Stimulated activated naive B cell treated with anti-CD40 and anti-IgM and Interleukin-4, amounts not matched to agents 10 μg/mL and 1 μg/mL and 100 μg/mL, for 72 hours (primary cell): ENCODE results near the gene KATNA1.

ENCODE experiments used
- ATAC-seq, 2 donors: fragments of 150-1000 bp; cut with Tn5 transposase; replicated peaks; 2 replicates each; pipeline ENCODE4 v1.10.0; 2021; ENCODE audit warnings: moderate library complexity in 1 of 2
- DNase-seq: peaks from one replicate; pipeline ENCODE4 v3.0.0; 2021
- H3K27ac Mint-ChIP-seq: one replicate; pipeline ENCODE4 v1.8.0; 2022; ENCODE audit warnings: mild to moderate bottlenecking, mixed read lengths
- H3K27me3 Mint-ChIP-seq, 2 donors: one replicate each; pipeline ENCODE4 v1.8.0; 2022; ENCODE audit warnings: mixed read lengths in 2 of 2
- H3K36me3 Mint-ChIP-seq, 2 donors: one replicate each; pipeline ENCODE4 v1.8.0; 2022; ENCODE audit warnings: mixed read lengths in 2 of 2, mild to moderate bottlenecking in 1 of 2
- H3K4me1 Mint-ChIP-seq, 2 donors: one replicate each; pipeline ENCODE4 v1.8.0; 2022; ENCODE audit warnings: mixed read lengths in 2 of 2, mild to moderate bottlenecking in 1 of 2
- H3K4me3 Mint-ChIP-seq, 2 donors: one replicate each; pipeline ENCODE4 v1.8.0; 2022; ENCODE audit warnings: mild to moderate bottlenecking in 2 of 2, mixed read lengths in 2 of 2, moderate library complexity in 1 of 2
- H3K9me3 Mint-ChIP-seq, 2 donors: one replicate each; pipeline ENCODE4 v1.8.0; 2022; ENCODE audit warnings: mixed read lengths in 2 of 2, mild to moderate bottlenecking in 1 of 2

Gene KATNA1

GRCh38 chr6:149580880-149581279 lies 67.6 kb downstream of the KATNA1 start:
- no peak overlapping the region for H3K27ac Mint-ChIP-seq
- H3K4me3 Mint-ChIP-seq: no peak overlapping the region
- no peaks in the 10 kb centered on the region for H3K27me3 Mint-ChIP-seq
- H3K36me3 Mint-ChIP-seq: peaks cover 12 to 48% of the 10 kb centered on the region in 2 donors
- no peaks in the 10 kb centered on the region for H3K4me1 Mint-ChIP-seq
- DNase-seq (no peak), ATAC-seq (no peak)
- no peaks in the 10 kb centered on the region for H3K9me3 Mint-ChIP-seq

GRCh38 chr6:149567945-149568585 lies 80.4 kb downstream of the KATNA1 start:
- Mint-ChIP-seq H3K36me3 (peaks cover 0 to 2% of the 10 kb centered on the region in 2 donors), H3K4me1 (peaks cover 8 to 11% of the 10 kb centered on the region in 2 donors), H3K27ac (peak overlapping the region; percentile 20), H3K4me3 (peak overlapping the region; percentile 36 to 44), H3K9me3 (no peaks in the 10 kb centered on the region), H3K27me3 (no peaks in the 10 kb centered on the region)
- ATAC-seq (no peak), DNase-seq (no peak)

- ATAC-seq: no peak
- Mint-ChIP-seq H3K9me3 (no peaks in the 10 kb centered on the region), H3K4me3 (peak overlapping the region; percentile 92 to 94), H3K4me1 (peaks cover 8 to 11% of the 10 kb centered on the region in 2 donors), H3K27me3 (no peaks in the 10 kb centered on the region), H3K36me3 (no peaks in the 10 kb centered on the region), H3K27ac (peak overlapping the region; percentile 95)
- DNase-seq: no peak
These were observed 81.3 kb downstream of the KATNA1 start for GRCh38 chr6:149567194-149567586.

- H3K9me3 Mint-ChIP-seq: no peaks in the 10 kb centered on the region
- no peaks in the 10 kb centered on the region for H3K27me3 Mint-ChIP-seq
- ATAC-seq (peak; percentile 26 to 33), DNase-seq (peak; percentile 52)
- peaks cover 8 to 11% of the 10 kb centered on the region in 2 donors for H3K4me1 Mint-ChIP-seq
- no peaks in the 10 kb centered on the region for H3K36me3 Mint-ChIP-seq
- H3K4me3 Mint-ChIP-seq: peak overlapping the region; percentile 92 to 94
- H3K27ac Mint-ChIP-seq: peak overlapping the region; percentile 95
These were observed 81.9 kb downstream of the KATNA1 start for GRCh38 chr6:149566410-149567193.

GRCh38 chr6:149565527-149566409 lies 82.7 kb downstream of the KATNA1 start, which contains the start of gene GINM1:
Gene GINM1, plus strand, starts transcription at chr6:149566375. Its CDS starts 40 bp downstream, at chr6:149566415.
- Mint-ChIP-seq H3K36me3 (no peaks in the 10 kb centered on the region), H3K27me3 (no peaks in the 10 kb centered on the region)

GRCh38 chr6:149563928-149564325 lies 84.6 kb downstream of the KATNA1 start:
- Mint-ChIP-seq H3K4me3 (no peak overlapping the region), H3K4me1 (peaks cover 8 to 11% of the 10 kb centered on the region in 2 donors), H3K36me3 (no peaks in the 10 kb centered on the region), H3K27ac (no peak overlapping the region), H3K27me3 (peaks cover 0 to 12% of the 10 kb centered on the region in 2 donors), H3K9me3 (no peaks in the 10 kb centered on the region)
- DNase-seq (no peak), ATAC-seq (no peak)

More at GRCh38 chr6:149565527-149566409, 82.7 kb downstream of the KATNA1 start, which contains the start of gene GINM1:
- Mint-ChIP-seq H3K4me1 (peaks cover 8 to 11% of the 10 kb centered on the region in 2 donors), H3K4me3 (peak within 1 kb of the TSS; percentile 92 to 94), H3K9me3 (no peaks in the 10 kb centered on the region), H3K27ac (peak within 1 kb of the TSS; percentile 95)
- DNase-seq: peak; percentile 96
- ATAC-seq: peak; percentile 81 to 87

- Mint-ChIP-seq H3K36me3 (no peaks in the 10 kb centered on the region), H3K9me3 (no peaks in the 10 kb centered on the region), H3K4me1 (peaks cover 8 to 11% of the 10 kb centered on the region in 2 donors), H3K27me3 (peaks cover 0 to 12% of the 10 kb centered on the region in 2 donors), H3K27ac (no peak overlapping the region), H3K4me3 (no peak overlapping the region)
- no peak for DNase-seq
- ATAC-seq: no peak
These were observed 85.1 kb downstream of the KATNA1 start for GRCh38 chr6:149563203-149563927.

GRCh38 chr6:149560736-149561135 lies 87.8 kb downstream of the KATNA1 start:
- Mint-ChIP-seq H3K9me3 (no peaks in the 10 kb centered on the region), H3K4me1 (no peaks in the 10 kb centered on the region), H3K27me3 (peaks cover 8 to 20% of the 10 kb centered on the region in 2 donors), H3K27ac (no peak overlapping the region), H3K4me3 (no peak overlapping the region), H3K36me3 (no peaks in the 10 kb centered on the region)
- DNase-seq (no peak), ATAC-seq (no peak)

- Mint-ChIP-seq H3K4me3 (no peak overlapping the region), H3K4me1 (no peaks in the 10 kb centered on the region), H3K9me3 (no peaks in the 10 kb centered on the region), H3K27ac (no peak overlapping the region), H3K27me3 (peaks cover 18 to 24% of the 10 kb centered on the region in 2 donors), H3K36me3 (no peaks in the 10 kb centered on the region)
- ATAC-seq (no peak), DNase-seq (no peak)
These were observed 89.1 kb downstream of the KATNA1 start for GRCh38 chr6:149559389-149559788.

GRCh38 chr6:149558029-149558428 lies 90.5 kb downstream of the KATNA1 start:
- Mint-ChIP-seq H3K27me3 (peaks cover 19 to 32% of the 10 kb centered on the region in 2 donors), H3K4me3 (no peak overlapping the region), H3K9me3 (no peaks in the 10 kb centered on the region), H3K4me1 (no peaks in the 10 kb centered on the region), H3K36me3 (no peaks in the 10 kb centered on the region), H3K27ac (no peak overlapping the region)
- ATAC-seq (no peak), DNase-seq (no peak)

- peaks cover 20 to 25% of the 10 kb centered on the region in 2 donors for H3K27me3 Mint-ChIP-seq
- H3K27ac Mint-ChIP-seq: no peak overlapping the region
- ATAC-seq: no peak
- no peak overlapping the region for H3K4me3 Mint-ChIP-seq
- H3K36me3 Mint-ChIP-seq: no peaks in the 10 kb centered on the region
- peaks cover 2 to 5% of the 10 kb centered on the region in 2 donors for H3K4me1 Mint-ChIP-seq
- H3K9me3 Mint-ChIP-seq: no peaks in the 10 kb centered on the region
- no peak for DNase-seq
These were observed 96.6 kb downstream of the KATNA1 start for GRCh38 chr6:149551920-149552319.

- Mint-ChIP-seq H3K4me3 (peak within 1 kb of the TSS; percentile 96 to 99), H3K9me3 (no peaks in the 10 kb centered on the region), H3K4me1 (peaks cover 22 to 37% of the 10 kb centered on the region in 2 donors), H3K27me3 (peaks cover 0 to 6% of the 10 kb centered on the region in 2 donors), H3K36me3 (peaks cover 2 to 3% of the 10 kb centered on the region in 2 donors), H3K27ac (peak within 1 kb of the TSS; percentile 99)
- ATAC-seq (peak; percentile 94 to 96), DNase-seq (peak; percentile 94)
These were observed 102.6 kb downstream of the KATNA1 start, which contains the start of gene PPIL4 for GRCh38 chr6:149545754-149546471. Gene PPIL4, minus strand, starts transcription at chr6:149546043. Its CDS starts 38 bp downstream, at chr6:149546005.

GRCh38 chr6:149545258-149545753 lies 103.2 kb downstream of the KATNA1 start:
- H3K27ac Mint-ChIP-seq: peak overlapping the region; percentile 99
- peaks cover 0 to 6% of the 10 kb centered on the region in 2 donors for H3K27me3 Mint-ChIP-seq
- peaks cover 22 to 37% of the 10 kb centered on the region in 2 donors for H3K4me1 Mint-ChIP-seq
- peak; percentile 32 for DNase-seq
- ATAC-seq: peak; percentile 39 to 49
- no peaks in the 10 kb centered on the region for H3K9me3 Mint-ChIP-seq
- peaks cover 3 to 4% of the 10 kb centered on the region in 2 donors for H3K36me3 Mint-ChIP-seq
- peak overlapping the region; percentile 96 to 99 for H3K4me3 Mint-ChIP-seq
